H1 (cell line): ENCODE results near the gene CENPX. TPM values are rescaled to one million over a fixed set of nuclear protein-coding genes. Genes with fewer than 3 reads are reported as not detected.

Experiments used
- BACH1 ChIP-seq: IDR thresholded peaks from 2 replicates; pipeline ENCODE4 v1.6.1; 2012; ENCODE audit warnings: low read length, improper control_type of control experiment
- FOSL1 ChIP-seq: IDR thresholded peaks from 2 replicates; pipeline ENCODE4 v1.6.1; 2011; ENCODE audit warnings: mild to moderate bottlenecking, low read depth, low read length, moderate library complexity; ENCODE audit not compliant: insufficient read depth
- TBP ChIP-seq: IDR thresholded peaks from 2 replicates; pipeline ENCODE4 v1.6.1; 2011; ENCODE audit warnings: low read depth, low read length, improper control_type of control experiment
- polyA plus RNA-seq, 7 experiments: library from polyadenylated mRNA; depleted of rRNA in 3 of 7; stranded (reverse) in 5 of 7; unstranded in 2 of 7; fragments of >200 nt in 5 of 7; fragments of 200-250 nt in 2 of 7; gene quantifications; 1 replicate in 5 of 7; 2 replicates in 1 of 7; 4 replicates in 1 of 7; pipeline versions ENCODE4 v1.2.1 to v1.2.3, GENCODE V29; 2011 to 2013; ENCODE audit warnings: missing spikeins in 2 of 7, mixed read lengths in 2 of 7
- total RNA-seq: library from RNA; stranded (reverse); fragmentation: NEBNext Ultra II Directional; extraction: Animal tissue kit (Norgen Biotek cat#: 25700); gene quantifications from 2 replicates; pipeline ENCODE4 v1.2.1, GENCODE V29; 2021
- TF ChIP-seq, protein P1 (sequence below): IDR thresholded peaks from 2 replicates; pipeline ENCODE4 v1.6.1; 2012; ENCODE audit warnings: low read length, inconsistent platforms
- TF ChIP-seq, protein P2 (sequence below): IDR thresholded peaks from 2 replicates; pipeline ENCODE4 v1.6.1; 2011; ENCODE audit warnings: low read length, improper control_type of control experiment

The CENPX gene
- total and polyA plus RNA-seq, 2 of the 8 experiments (the other 6 are each of a cell fraction or from before 2014, with no cell fraction given): 116 to 122 TPM

DNA sequence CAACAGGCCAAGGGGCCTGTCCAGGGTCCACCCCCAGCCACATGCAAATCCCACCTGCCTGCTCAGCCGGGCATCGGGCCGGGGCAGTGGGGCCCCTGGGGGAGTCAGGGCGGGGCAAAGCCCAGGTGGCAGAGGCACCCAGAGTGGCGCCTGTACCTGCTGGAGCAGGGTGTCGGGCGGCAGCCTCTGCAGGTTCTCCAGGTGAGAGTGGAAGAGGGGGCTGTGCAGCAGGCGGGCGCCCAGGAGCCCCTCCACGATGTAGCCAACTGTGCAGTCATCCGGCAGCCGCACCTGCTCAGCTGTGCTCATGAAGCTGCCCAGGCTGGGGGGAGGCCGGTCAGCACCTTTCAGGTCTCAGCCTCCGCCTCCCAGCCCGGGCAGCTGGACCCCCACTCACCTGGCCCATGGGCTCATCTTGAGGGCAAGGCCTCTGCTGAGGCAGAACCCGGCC is 26.9 kb upstream of the CENPX start (continued):
- TF ChIP-seq, protein P1, sequence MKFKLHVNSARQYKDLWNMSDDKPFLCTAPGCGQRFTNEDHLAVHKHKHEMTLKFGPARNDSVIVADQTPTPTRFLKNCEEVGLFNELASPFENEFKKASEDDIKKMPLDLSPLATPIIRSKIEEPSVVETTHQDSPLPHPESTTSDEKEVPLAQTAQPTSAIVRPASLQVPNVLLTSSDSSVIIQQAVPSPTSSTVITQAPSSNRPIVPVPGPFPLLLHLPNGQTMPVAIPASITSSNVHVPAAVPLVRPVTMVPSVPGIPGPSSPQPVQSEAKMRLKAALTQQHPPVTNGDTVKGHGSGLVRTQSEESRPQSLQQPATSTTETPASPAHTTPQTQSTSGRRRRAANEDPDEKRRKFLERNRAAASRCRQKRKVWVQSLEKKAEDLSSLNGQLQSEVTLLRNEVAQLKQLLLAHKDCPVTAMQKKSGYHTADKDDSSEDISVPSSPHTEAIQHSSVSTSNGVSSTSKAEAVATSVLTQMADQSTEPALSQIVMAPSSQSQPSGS: no peak
- TF ChIP-seq, protein P2, sequence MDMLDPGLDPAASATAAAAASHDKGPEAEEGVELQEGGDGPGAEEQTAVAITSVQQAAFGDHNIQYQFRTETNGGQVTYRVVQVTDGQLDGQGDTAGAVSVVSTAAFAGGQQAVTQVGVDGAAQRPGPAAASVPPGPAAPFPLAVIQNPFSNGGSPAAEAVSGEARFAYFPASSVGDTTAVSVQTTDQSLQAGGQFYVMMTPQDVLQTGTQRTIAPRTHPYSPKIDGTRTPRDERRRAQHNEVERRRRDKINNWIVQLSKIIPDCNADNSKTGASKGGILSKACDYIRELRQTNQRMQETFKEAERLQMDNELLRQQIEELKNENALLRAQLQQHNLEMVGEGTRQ: no peak
- TF ChIP-seq BACH1 (no peak), TBP (no peak), FOSL1 (no peak)
